Middle frontal gyrus (tissue), 1 donor: ENCODE results near the gene HTRA1.
A peak's percentile ranks its signal among the peaks of the same experiment; 100 is the strongest.

Experiments used
- DNase-seq: peaks from one replicate; pipeline ENCODE4 v3.0.0-alpha.2; 2015; ENCODE audit warnings: low spot score; ENCODE audit errors: extremely low spot score

HTRA1 gene

DNA sequence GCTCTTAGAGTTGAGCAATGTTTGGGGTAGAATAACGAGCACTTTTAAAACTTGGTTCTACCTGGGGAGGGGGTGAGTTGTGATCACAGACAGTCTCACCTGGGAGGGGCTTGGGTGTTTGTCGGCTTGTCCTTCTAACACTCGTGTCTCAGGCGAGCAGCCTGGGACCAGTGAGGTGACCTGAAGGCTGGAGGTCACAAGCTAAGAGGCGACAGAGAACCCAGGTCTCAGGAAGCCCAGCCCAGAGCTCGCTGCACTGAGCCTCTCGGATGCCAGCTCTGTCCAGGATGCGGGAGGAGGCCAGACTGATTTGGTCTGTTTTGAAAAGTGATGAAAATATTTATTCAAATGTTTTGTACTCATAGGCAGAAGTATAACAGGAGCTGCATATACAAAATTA lies 11.8 kb downstream of the HTRA1 start:
- no peak for DNase-seq

DNA sequence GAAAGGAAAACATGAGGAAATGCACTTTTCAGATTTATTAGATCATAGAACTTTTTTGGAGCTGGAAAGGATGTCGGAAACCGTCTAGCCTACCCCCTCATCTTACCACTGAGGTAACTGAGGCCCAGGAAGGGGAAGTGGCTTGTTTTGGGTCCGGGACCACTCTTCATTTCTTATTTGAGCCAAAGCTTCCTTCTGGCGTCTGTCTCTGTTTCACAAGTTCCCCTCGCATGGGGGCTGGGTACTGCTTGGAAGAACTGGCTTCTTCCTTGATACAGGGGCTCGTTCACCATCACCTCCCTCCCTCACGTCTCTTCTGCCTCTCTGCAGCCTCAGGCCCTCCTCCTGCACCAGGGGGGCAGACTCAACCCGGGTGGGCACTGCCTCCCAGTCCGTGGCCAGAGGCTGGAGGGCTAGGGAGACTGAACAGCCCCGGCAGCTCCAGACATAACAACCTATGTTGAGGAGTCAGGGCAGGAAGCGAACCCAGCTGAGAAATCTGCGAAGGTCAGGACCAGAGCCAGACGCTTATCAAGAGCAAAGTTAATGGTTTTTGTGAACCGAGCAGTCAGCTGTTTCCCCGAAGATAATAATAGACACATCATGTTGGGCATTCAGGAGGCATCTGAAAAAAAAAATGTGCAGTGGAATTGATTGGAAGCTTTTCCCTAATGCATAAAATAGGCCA lies 12.9 kb downstream of the HTRA1 start:
- DNase-seq = no peak

DNA sequence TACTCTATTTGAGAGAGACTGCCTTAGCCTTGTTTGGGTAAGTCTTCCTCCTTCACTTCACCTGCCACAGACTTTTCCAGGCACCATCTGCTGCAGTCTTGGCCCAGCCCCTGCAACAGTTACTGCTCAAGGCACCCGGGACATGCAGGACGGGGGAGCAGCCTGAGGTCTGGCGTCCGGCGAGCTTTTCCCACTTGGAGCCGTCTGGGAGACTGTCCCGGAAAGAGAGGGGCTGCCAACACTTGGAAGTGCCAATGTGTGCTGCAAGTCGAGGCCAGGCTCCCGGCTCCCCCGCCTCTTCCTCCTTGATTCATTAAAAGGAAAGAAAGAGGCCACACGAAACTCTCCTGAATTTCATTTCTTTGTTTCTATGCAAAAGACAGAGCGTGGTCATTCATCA lies 13.7 kb downstream of the HTRA1 start:
- no peak for DNase-seq

DNA sequence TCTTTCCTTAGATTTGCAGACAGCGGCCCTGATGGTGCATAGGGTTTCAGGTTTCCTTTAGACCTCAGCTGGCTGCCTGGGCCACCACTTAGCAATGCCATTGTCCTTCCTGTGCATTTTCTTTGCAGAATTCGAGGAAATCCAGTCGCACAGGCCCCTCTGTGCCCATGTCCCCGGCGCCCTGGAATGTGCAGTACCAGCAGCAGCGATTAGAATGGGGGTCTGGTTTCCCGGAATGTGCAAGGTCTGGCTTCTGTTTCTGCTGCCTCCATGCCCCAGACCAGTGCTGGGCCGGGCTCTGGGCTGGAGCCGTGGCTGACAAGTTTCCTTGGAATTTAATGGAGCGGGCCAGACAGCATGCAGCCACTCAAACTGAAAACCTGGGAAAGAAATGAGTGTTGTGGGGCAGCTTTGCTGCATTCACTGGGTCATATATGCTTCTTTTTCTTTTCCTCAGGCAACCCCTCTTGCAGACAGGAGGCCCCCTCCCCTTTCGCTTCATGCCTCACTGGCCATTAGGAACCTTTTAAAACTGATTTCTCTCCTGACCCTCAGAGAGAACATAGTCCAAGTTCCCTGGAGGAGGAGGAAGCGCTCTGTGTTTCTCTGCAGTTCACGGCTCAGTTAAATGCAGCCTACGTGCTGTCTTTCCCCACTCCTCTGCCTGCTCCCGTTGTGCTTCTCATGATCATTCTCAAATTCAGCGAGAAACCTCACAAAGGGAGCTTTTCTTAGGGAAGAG lies 14.4 kb downstream of the HTRA1 start:
- DNase-seq = no peak

DNA sequence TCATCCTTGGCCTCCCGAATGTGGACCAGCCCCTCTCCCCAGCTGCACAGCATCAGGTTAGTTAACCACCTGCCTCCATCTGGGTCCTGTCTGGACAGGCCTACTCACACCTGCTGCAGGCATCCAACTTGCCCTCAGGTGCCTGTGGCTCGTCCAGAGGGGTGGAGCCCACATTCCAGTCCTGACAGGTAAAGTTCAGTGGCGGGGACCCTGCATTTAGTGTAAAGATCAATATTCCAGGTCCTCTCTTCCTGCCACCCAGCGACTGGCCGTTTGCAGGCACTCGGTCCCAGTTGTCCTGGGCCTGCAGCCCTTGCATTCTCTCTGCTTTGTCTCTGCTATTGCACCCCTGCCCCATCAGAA lies 15.0 kb downstream of the HTRA1 start:
- DNase-seq = no peak

DNA sequence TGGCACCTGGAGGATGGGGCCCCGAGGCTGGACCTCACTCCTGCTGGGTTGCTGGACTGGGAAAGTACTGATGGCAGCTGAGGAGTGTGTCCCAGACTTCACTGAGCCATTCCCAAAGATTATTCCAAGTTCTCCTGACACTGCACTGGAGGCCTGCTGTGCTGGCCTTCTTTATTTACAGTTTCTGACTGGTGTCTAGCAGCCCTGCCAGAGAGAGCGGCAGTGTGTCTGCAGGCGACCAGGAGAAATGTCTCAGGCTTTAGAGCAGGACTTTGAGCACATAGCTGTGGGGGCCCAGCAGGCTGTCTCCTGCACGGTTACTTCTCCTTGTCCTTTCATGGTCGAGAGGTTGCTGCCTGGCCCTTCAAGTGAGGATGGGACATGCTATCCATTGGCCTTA lies 16.1 kb downstream of the HTRA1 start:
- no peak for DNase-seq

DNA sequence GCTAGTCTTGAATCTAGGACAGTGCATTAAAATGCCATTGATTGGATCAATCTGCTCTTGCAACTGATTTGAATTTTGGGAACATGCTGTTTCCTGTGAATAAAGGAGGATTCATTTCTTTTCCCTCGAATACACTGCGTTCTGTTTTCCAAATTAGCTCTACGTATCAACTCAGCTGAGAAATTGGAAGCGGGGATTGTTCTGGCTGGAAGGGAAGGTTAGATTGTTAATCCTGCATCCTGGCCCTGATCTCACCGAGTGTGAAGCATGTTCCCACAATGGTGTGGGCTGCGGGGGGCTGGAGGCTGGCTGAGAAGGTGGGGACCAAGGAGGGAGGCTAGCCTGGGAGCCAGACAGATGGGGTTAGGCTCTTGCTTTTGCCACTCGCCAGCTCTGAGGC lies 17.6 kb downstream of the HTRA1 start:
- peak; percentile 58 for DNase-seq

DNA sequence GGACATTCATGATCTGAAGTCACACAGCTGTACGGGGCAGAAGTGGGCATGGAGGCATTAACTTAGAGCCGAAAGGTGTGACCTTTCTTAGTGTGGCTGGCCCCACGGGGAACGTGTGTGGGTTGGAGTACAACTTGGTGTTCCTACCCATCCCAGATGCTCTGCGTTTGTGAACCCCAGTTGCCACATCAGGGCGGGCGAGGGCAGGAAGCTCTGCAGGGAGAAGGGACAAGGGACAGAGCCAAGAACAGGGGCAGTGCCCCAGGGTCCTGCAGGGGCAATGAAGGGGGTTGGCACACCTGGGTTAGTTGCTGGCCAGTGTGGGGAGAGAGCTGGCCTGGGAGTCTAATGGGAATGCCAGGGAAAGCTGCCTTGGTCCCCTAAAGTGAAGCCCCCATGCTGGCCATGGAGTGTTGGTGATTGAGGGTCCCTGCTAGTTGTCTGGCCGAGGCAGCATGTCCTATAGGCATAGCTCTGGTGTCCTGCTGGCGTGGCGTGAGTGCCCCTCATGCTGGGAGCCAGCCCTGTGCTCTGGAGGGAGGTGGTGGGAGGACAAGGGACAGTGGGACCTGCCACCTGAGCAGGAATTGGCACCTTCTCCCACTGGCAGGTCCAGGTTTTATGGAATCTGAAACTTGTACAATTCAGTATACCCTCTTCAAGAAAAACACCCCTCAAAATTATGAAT lies 18.9 kb downstream of the HTRA1 start:
- no peak for DNase-seq

DNA sequence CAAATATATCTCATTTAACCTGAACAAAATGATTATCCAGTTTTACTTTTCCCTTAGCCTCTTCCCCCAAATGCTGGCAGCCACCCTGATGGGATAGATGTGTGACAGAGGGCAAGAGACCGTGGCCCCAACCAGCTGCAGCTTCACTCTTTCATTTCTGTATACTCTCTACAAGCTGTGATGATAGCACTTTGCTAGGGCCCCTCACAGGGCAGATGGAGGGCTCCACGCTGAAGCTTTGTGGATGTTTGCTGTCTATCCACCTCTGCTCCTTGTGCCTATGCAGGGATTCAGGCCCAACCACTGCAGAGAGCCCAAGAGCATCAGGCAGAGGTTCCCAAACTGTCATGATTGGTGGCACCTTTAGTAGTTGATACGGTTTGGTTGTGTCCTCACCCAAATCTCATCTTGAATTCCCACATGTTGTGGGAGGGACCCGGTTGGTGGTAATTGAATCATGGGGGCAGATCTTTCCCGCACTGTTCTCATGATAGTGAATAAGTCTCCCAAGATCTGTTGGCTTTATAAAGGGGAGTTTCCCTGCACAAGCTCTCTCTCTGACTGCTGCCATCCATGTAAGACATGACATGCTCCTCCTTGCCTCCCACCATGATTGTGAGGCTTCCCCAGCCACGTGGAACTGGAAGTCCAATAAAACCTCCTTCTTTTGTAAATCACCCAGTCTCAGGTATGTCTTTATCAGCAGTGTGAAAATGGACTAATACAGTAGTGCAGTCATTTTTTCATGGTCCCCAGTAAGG lies 20.1 kb downstream of the HTRA1 start:
- no peak for DNase-seq

DNA sequence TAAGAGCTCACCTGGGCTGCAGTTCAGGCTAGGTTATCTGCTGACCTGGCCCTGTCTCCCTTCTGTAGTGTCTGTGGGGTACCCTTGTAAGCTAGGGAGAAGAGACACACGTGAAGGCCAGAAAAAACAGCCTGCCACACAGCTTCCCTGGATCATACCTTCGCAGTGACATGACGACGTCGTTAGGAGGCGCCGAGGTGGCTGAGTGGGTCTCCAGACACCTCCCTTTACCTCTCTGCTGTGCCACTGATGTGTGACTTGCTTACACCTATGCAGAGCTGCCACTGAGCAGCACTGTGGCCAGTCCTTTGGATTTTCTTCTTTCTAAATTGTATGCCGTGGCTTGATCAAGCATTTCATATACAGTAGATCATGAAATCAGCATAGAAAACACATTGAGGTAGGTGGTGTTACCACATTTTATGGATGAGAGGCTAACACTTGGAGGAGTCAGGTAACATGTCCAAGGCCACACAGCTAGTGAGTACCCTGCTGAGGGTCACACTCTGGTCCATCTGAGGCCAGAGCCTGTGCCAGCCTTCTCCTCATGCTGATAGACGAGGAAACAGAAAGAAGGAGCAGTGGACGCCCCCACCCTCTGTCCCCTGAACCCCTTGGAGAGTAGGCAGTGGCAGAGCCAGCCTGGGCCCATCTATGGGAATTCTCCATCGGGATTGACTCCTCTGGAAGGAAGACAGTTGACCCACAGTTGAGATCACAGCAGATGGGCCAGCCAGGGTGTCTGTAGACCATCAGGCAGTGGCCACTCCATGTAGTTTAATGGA lies 23.1 kb downstream of the HTRA1 start:
- no peak for DNase-seq

DNA sequence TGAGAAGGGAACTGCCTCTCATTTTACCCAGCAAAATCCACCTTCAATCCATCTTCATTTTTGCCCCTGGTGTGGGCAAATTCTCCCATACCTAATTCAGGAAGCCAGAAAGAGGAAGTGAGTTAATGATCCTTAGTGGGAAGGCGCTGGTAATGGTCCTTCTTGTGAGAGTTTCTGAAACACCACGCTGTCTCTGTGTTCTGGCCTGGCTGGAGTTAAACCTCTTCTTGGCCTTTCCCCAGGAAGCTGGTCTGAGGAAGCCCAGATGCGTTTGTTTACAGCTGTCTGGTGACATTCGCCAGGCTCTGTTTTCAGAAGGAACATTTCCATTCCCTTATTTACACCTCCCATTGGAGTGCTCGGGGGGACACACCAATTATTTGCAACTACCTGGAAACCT lies 24.3 kb downstream of the HTRA1 start:
- no peak for DNase-seq

DNA sequence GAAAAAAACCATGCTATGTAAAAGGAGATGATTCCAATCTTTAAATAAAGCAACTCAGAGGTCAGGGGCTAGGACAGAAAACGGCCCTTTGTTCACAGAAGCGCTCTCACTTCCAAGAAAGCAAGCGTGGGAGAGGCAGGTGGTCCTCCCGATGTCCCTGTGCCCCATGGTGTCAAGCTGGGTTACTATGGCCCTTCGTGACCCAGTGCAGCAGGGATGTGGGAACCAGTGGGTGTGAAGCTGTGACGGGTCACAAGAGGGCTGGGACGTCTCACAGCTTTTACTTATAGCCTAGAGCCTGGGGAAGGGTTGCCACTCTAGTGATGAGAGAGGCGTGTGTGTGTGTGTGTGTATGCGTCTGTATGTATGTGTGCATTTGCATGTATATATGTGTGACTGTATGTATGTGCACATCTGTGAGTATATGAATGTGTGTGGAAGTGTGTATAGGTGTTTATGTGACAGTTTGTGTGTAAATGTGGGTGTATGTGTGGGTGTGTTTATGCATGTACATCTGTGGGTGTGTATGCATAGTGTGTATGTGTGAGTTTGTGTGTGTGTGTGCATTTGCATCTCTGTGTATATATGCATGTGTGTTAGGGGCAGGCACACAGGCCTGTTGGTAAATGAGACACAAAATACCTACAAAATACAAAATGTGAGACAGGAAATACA lies 25.2 kb downstream of the HTRA1 start:
- DNase-seq = no peak

DNA sequence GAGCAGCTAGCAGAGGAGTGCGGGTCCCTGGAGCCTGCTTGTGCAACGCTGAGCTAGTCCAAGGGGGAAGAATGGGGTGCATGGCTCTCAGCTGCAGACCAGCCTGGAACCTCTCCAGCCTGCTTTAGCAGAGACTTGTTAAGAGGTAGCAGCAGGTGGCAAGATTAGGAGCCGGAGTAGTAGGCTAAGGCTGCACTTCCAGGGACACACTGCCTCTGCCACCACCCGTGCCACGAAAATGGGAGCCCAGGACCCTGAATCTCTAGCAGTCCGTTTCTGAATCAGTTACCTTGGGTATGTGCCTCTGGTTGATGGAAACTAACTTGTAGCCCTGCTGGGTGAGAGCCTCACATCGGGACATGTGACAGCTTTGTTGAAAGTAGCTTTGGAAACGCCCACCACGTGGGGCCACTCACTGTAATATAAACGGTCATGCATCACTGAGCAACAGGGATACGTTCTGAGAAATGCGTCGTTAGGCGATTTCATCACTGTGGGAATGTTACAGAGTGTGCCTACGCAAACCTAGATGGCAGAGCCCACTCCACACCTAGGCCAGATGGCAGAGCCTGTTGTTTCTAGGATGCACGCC lies 25.9 kb downstream of the HTRA1 start:
- DNase-seq = no peak

DNA sequence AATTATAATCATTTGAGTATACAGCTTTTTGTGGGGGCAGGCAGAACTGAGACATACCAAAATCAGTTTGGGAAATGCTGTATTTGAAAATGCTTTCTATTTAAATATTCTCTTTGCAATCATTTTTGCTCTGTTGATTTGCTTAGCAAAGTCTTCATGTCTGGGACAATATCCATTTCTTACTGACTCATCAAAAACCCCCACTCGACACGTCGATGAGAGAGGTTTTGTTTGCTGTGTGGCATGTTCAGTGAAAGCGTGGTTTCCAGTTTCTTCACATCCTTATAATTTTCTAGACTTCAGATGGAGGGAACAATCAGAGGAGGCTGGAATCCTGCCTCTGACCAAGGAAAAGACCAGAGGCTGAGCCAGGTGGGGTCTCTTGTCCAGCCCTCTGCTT lies 28.9 kb downstream of the HTRA1 start:
- DNase-seq = no peak

DNA sequence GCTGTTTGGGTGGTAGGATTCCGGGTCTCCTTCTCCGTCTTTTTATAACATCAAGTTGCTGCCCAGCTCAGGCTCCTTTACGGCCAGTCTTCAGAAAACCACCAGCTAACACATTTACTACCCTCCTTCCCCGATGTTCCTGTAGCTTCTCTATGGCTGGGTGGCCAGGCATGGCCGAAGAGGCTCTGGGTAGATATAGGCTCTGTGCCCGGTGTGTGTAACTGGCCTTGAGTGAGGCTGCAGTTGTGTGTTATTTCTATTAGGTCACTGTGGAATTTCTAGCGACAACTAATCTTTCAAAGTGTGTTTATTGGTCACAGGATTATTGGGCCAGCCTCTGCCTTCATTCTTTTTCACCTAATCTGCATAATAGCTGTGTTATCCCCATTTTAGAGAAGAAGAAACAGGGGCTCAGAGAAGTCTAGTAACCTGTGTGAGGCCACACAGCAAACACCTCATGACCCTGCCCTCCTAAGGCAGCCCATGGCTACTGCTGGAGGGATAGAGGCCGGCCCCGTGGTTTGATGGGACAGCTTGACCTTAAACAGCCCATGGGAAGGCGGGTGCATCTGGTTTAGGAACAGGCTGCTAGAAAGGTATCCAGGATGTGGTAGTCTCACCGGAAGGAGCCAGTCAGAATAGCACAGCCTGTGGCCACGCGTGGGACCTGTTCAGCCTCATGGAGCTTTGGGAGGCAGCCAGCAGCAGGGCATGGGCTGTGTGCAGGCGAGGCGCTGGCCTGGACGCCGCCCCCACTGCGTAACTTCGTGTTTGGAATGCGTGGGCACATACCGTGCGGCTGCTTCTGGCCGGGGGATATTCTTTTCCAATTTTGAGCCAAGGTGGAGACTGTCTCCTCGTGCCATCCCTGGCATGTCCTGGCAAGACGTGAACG lies 29.7 kb downstream of the HTRA1 start:
- DNase-seq = no peak

DNA sequence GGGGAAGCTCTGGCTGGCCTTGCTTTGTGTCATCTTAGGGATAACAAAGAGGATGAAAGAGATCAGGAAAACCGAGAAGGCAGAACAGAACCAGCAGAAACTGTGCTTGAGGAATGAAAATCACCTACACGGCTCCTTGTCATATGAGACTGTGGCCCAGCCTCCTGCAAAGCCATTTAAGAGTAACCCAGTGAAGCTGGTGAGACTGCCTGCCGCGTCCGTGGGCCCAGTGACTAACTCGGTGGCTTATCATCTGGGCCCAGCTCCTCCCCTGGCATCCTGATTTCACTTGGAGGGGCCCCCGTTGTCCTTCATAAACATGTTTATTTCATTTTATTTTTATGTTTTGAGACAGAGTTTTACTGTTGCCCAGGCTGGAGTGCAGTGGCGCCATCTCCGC lies 30.7 kb downstream of the HTRA1 start:
- DNase-seq = no peak

DNA sequence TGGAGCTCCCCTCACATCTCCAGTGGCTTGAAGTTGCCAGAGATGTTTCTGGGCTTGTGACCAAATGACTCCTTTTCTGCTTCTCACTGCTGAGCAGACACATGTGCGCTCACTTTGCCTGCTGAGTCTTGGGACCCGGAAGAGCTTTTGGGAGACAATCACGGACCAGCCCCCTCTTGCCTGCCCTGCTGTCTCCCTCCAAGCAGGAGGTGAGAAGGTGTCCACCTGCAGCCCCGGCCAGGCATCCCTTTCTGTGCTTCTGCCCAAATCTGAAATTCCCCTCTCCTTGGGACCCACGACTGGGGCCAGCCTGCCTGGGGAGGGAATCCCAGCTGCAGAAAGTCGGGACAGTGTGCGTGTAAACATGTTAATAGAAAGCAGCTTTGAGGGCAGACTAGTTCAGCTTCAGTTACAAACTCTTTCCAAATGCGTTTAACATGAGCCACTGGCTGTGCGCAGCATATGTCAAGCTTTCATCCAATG lies 31.7 kb downstream of the HTRA1 start:
- no peak for DNase-seq

DNA sequence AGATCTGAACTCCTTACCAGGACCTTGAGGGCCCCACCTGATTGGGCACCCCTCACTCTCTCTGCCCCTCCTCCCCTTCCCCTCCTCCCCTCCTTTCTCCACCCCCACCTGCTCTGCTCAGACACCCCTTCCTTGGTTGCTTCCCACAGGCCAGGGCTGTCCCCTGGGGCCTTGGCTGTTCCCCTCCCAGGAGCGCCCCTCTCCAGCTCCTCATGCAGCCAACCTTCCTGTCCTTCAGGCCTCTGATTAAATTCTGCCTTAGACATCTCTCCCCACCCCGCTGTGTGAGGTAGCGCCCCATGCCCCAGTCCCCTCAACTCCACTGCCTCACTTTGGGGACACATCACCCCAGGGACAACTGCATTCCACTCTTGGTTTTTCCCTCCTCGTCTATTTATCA lies 32.4 kb downstream of the HTRA1 start:
- no peak for DNase-seq

DNA sequence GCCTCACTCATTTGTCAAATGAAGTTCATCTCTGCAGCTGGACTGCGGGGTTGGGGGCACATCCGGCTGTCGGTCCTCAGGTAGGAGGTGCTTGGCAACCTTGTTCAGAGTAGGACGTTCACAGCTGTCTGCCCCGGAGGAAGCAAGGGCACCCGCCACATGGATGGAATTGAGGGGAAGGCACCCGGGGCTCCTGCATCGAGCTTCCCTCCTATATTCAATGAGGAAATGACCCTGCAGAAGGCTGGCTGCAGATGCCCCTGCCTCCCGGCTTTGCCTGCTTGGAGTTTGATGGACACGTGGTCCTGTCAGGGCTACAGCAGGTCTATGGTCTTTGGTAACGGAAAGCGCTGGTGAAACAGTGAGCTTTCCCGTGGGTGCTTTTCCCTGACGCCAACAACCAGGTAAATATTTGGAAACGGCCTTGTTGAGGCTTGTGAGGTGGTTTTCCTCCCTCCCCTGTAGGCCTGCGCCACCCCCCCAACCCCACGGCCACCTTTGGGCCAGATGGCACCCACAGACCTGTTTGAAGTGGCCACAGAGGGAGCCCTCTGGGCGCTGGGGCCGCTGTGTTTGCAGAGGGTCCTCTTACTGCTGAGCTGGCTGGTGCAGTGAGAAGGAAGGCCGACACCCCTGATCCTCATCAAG lies 32.9 kb downstream of the HTRA1 start:
- no peak for DNase-seq
